Measurements from ENCODE around the gene ZNF746.

ZNF746 gene

GRCh38 chr7:149489391-149490024 lies 8.1 kb downstream of the ZNF746 start:
- no peak for DNase-seq

DNA sequence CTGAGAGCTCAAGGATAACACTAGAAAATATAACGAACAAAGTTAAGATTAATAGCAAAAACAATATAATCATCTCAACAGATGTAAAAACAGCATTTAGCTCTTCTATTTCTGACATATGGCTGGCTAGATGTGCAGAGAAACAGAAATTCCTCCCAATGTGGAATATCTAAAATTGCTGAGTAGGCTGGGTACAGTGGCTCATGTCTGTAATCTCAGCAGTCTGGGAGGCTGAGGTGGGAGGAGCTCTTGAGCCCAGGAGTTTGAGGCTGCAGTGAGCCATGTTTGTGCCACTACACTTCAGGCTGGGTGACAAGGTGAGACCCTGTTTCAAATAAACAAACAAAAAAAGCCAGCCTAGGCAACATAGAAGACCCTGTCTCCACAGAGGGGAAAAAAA lies 18.0 kb downstream of the ZNF746 start:
- DNase-seq, result no peak

- DNase-seq, result no peak
Observed at GRCh38 chr7:149478754-149479153, 18.9 kb downstream of the ZNF746 start.

GRCh38 chr7:149477494-149478443 lies 19.8 kb downstream of the ZNF746 start:
- DNase-seq, result no peak

DNA sequence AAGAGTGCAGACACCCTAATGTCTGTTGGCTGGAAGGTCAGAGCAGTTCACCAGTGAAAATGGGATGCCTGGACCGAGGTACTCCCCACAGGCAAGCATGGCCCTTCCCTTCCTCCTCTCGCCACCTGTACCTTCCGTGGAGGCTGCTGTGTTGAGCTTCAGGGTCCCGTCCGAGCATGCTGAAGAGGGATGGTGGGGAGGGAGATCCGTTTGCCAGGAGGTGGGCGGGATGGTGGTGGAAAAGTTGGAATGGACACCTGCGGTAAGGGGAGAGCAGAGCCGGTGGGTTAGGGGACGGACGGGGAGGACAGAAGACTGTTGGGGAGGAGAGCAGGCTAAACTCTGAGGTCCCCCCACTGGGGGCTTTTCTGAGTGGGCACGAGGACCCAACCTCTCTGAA lies 20.8 kb downstream of the ZNF746 start:
- no peak for DNase-seq

GRCh38 chr7:149475121-149476045 lies 22.2 kb downstream of the ZNF746 start:
- DNase-seq, result no peak

GRCh38 chr7:149474309-149475120 lies 23.1 kb downstream of the ZNF746 start:
- no peak for DNase-seq

DNA sequence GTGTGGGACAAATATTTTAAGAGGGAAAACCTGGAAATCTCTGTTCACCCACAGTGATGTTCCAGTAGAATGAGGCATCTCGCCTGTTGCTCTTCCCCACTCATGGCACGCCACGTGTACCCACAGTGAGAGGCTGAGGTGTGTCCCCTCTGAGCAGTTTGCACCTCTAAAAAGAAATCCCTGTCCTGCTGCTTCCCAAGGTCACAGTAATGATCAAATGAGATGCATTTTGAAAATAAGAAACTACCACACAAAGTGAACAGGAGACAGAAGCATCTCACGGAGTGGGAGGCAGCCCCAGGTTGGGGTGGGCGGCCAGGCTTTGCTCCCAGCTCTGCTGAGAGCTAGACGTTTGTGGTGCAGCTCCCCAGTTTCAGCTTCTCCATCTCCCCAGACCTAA lies 24.4 kb downstream of the ZNF746 start:
- DNase-seq, result no peak

DNA sequence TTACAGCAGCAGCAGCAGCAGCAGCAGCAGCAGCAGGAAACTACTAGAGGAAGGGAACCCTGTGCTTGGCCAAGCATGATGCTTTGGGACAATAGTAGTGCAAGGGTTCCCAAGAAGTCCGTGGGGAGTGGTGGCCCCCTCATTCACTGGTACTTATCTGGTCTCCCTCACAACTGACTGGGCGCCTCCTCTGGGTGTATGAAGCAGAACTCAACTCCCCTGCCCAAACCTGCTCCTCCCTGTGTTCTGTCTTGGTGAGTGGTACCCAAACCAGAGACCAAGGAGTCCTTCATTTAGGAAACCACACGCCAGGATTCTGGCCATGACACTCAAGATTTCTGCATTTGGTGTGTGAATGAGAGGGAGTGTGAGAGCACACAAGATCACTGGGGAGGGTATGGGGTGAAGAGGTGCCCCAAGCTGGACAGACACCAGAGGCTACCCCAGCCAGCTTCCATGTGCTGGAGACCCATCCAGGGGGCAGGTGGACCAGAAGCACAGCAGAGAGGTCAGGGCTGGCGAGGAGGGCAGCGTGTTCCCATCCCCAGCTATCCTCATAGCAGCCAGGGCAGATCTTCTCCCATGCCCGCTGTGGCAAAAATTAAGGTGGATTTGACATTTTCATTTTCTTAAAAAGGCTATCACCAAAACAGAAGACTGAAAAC lies 26.2 kb downstream of the ZNF746 start:
- no peak for DNase-seq

GRCh38 chr7:149469806-149470205 lies 27.8 kb downstream of the ZNF746 start:
- DNase-seq, result no peak

- no peak for DNase-seq
Observed at GRCh38 chr7:149468208-149468607, 29.4 kb downstream of the ZNF746 start.

- DNase-seq, result no peak
Observed at GRCh38 chr7:149467321-149467859, 30.2 kb downstream of the ZNF746 start.

DNA sequence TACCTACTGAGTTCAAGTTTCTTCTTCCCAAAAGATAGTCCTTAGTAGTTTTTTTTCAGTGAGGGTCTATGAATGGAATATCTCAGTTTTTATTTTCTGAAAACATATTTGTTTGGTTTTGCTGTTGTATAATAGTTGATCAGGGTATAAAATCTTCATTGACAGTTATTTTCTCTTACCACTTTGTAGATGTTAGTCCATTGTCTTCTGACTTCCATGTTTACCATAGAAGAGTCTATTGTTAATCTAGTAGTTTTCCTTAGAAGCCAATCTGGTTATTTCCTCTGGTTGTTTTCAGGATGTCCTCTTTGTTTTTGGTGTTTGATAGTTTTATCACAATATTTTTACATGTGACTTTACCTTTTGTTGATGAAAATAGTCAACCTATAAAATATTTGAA lies 31.2 kb downstream of the ZNF746 start:
- no peak for DNase-seq

DNA sequence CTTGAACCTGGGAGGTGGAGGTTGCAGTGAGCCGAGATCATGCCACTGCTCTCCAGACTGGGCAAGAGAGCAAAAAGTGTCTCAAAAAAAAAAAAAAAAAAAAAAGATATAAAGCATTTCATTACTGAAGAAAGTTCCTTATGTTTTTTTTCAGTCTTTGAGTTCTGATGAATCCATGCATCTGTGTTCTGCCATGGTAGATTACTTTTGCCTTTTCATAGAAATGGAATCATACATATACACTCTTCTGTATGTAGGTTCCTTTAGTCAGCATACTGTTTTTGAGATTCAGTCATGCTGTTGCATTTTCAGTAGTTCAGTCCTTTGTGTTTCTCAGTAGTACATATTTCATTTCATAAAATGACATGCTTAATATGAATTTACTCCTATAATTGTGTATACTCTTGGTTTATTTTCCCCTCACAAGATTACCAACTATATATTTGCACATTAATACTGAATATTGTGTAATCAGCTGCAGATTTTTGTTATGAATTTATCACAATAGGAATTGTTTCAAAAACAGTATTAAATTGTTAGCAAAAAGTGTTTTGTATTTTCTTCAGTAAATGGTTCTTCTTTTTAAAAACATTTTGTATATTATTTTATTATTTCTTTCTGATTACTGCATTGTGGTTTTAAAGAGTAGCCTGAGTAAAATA lies 34.0 kb downstream of the ZNF746 start:
- no peak for DNase-seq

GRCh38 chr7:149462101-149462520 lies 35.5 kb downstream of the ZNF746 start:
- DNase-seq, result no peak

- DNase-seq, result peak; percentile 66
Observed at GRCh38 chr7:149460493-149461277, 36.9 kb downstream of the ZNF746 start, which contains the start of gene ZNF777. Gene ZNF777 (minus strand): TSS chr7:149461062. CDS start chr7:149456022, 5,040 bp downstream.

DNA sequence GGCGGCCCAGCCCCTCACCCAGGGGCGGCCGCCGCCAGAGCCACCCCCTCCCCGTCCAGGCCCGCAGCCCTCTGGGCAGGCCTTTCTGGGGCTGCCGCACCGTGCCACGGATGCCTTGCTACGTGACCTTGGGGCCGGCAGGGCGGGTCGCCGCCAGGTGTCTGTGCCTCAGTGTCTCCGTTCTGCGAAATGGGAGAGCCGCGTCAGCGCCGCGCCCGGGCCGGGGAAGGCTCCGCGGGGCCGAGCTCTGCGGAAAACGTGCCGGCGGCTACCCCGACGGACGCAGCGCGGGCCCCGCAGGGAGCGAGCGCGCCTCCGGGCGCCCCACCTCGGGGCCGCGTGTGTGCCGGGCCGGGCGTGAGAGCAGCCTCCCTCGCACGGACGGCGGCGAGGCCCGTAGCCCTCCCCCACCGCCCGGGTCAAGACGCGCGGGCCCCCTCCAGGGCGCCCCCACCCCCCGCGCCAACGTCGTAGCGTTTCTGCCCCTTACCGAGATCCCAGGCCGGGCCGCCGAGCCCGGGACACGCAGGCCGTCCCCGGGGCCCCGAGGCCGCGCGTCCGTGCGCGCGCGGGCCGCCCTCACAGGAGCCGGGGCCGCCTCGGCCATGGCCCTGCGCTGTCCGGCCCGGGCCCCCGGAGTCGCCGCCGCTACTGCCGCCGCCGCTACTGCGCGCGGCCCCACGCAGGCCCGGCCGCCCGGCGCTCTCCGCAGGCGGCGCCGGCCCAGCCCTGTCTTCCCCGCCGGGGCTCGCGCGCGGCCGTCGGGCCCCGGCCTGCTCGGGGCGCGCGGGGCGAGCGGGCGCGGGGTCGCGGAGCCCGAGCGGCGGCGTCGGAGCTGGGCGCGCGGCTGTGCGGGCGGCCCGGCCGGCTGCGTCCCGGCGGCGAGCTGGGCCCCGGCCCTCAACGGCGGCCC lies 37.8 kb downstream of the ZNF746 start:
- no peak for DNase-seq

DNA sequence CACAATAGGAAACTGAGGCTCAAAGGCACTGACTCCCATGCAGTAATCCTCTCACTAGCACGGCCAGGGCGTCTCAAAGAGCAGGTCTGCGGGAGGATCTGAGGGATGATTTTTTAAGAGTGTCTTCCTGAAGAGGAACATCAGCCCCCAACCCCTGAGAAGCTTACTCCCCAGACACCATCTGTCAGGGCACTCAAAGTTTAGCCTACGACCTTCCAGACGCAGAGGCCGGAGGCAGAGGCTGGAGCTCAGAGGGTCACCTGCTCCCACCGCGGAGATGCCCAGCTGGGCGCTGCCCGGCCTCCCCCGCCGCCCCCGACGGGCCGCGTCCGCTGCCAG lies 38.4 kb downstream of the ZNF746 start:
- DNase-seq, result no peak

DNA sequence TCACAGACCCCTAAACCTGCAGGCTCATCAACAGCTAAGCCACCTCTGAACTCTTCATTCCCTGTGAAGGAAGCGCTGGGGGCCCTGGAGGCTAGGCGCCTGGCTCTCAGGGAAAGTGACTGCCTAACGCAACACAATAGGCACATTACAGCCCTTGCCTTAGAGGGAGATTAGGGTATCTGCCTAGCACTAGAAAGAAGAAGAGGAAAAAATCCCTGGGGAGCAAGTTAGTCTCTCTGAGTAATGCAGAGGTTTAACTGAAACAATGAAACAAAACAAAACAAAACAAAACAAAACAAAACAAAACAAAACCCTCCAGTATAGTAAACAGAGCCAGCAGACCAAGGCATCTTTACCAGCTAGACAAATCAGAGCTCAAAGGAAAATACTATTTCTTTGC lies 39.4 kb downstream of the ZNF746 start:
- DNase-seq, result no peak

Measured in NCI-H2171 treated with DMSO at 0.1 percent for 48 hours (cell line).